ENCODE results near the gene BEGAIN.

- TF ChIP-seq POLR2A (IDR thresholded peaks at IDR 0.05; ENCODE audit: low read length) (no peak), GATA1 (IDR thresholded peaks at IDR 0.05; ENCODE audit: low read depth, low read length) (no peak)
These were observed 87.1 kb downstream of the BEGAIN start for GRCh38 chr14:100500128-100500527.
